GM23248 (cell line): ENCODE data around the gene XXYLT1. TPM values are rescaled to one million over a fixed set of nuclear protein-coding genes. Genes with fewer than 3 reads are reported as not detected.

Source experiments
- DNase-seq: peaks from one replicate; pipeline ENCODE4 v3.0.0-alpha.2; 2015
- H2AFZ ChIP-seq: fragments of 200-600 bp; sonication (generic); 2 replicates; pipeline ENCODE4 v1.6.1; 2016; ENCODE audit warnings: antibody characterized with exemption
- H3F3A ChIP-seq: fragments of 200-600 bp; sonication (generic); 2 replicates; pipeline ENCODE4 v1.6.1; 2016; ENCODE audit warnings: mild to moderate bottlenecking, antibody characterized with exemption, mixed run types; ENCODE audit not compliant: insufficient read depth
- H3K27ac ChIP-seq: fragments of 200-600 bp; sonication (generic); 2 replicates; pipeline ENCODE4 v1.5.1; 2016; ENCODE audit warnings: mild to moderate bottlenecking
- H3K27me3 ChIP-seq: fragments of 200-600 bp; sonication (generic); replicated peaks from 2 replicates; pipeline ENCODE4 v1.6.1; 2016; ENCODE audit warnings: mild to moderate bottlenecking; ENCODE audit not compliant: insufficient read depth
- H3K36me3 ChIP-seq: fragments of 200-600 bp; sonication (generic); 2 replicates; pipeline ENCODE4 v1.6.1; 2016; ENCODE audit warnings: low read depth, mild to moderate bottlenecking
- H3K4me1 ChIP-seq: fragments of 200-600 bp; sonication (generic); 2 replicates; pipeline ENCODE4 v1.6.1; 2016; ENCODE audit warnings: mild to moderate bottlenecking; ENCODE audit not compliant: insufficient read depth
- H3K4me2 ChIP-seq: fragments of 200-600 bp; sonication (generic); one replicate; pipeline ENCODE4 v1.6.1; 2016; ENCODE audit warnings: mild to moderate bottlenecking; ENCODE audit not compliant: unreplicated experiment
- H3K4me3 ChIP-seq: fragments of 200-600 bp; sonication (generic); 2 replicates; pipeline ENCODE4 v1.5.1; 2016; ENCODE audit warnings: mild to moderate bottlenecking
- H3K79me2 ChIP-seq: fragments of 200-600 bp; sonication (generic); 2 replicates; pipeline ENCODE4 v1.6.1; 2016; ENCODE audit warnings: mild to moderate bottlenecking; ENCODE audit not compliant: insufficient read depth
- H3K9ac ChIP-seq: fragments of 200-600 bp; sonication (generic); 2 replicates; pipeline ENCODE4 v1.6.1; 2016; ENCODE audit warnings: mild to moderate bottlenecking
- H3K9me2 ChIP-seq: fragments of 200-600 bp; sonication (generic); 2 replicates; pipeline ENCODE4 v1.6.1; 2016; ENCODE audit warnings: mixed run types, mild to moderate bottlenecking, moderate library complexity; ENCODE audit not compliant: insufficient read depth
- H3K9me3 ChIP-seq: fragments of 200-600 bp; sonication (generic); one replicate; pipeline ENCODE4 v1.6.1; 2017; ENCODE audit warnings: low read depth
- H4K20me1 ChIP-seq: fragments of 200-600 bp; sonication (generic); 2 replicates; pipeline ENCODE4 v1.6.0; 2016; ENCODE audit not compliant: insufficient read depth
- EZH2 ChIP-seq: fragments of 200-600 bp; sonication (generic); IDR thresholded peaks from 2 replicates; pipeline ENCODE4 v1.6.1; 2018; ENCODE audit warnings: antibody characterized with exemption, mild to moderate bottlenecking; ENCODE audit not compliant: insufficient read depth, poor library complexity, severe bottlenecking
- EZH2phosphoT487 ChIP-seq: fragments of 200-600 bp; sonication (generic); IDR thresholded peaks from 2 replicates; pipeline ENCODE4 v1.6.1; 2018; ENCODE audit warnings: antibody characterized with exemption, moderate library complexity, mild to moderate bottlenecking, low read depth; ENCODE audit not compliant: insufficient read depth
- WGBS, 2 experiments: methylation state at CpG; one replicate each; pipeline ENCODE4 v1.1.6; 2015 to 2017; ENCODE audit warnings: low lambda C conversion rate in 2 of 2, low coverage in 1 of 2; ENCODE audit errors: missing lambda C conversion rate in 2 of 2; 5-methylcytosine and 5-hydroxymethylcytosine counted together
- in situ Hi-C: fragments of 300-500 bp; cut with MboI; formaldehyde crosslinking; loops from 2 replicates; pipeline ENCODE4 v1.15.0; 2020
- polyA plus RNA-seq: library from polyadenylated mRNA; unstranded; fragments of >200 nt; fragmentation: Nextera tagmentation; extraction: Ambion mirVana; gene quantifications from 2 replicates; pipeline ENCODE4 v1.2.1, GENCODE V29; 2016
- total RNA-seq: library from RNA; depleted of rRNA; stranded (reverse); fragments of >200 nt; shearing (Covaris generic); gene quantifications from 2 replicates; pipeline ENCODE4 v1.2.3, GENCODE V29; 2014

XXYLT1 gene
- total and polyA plus RNA-seq, 2 experiments from 2014 or later, result 22.8 to 44.7 TPM

DNA sequence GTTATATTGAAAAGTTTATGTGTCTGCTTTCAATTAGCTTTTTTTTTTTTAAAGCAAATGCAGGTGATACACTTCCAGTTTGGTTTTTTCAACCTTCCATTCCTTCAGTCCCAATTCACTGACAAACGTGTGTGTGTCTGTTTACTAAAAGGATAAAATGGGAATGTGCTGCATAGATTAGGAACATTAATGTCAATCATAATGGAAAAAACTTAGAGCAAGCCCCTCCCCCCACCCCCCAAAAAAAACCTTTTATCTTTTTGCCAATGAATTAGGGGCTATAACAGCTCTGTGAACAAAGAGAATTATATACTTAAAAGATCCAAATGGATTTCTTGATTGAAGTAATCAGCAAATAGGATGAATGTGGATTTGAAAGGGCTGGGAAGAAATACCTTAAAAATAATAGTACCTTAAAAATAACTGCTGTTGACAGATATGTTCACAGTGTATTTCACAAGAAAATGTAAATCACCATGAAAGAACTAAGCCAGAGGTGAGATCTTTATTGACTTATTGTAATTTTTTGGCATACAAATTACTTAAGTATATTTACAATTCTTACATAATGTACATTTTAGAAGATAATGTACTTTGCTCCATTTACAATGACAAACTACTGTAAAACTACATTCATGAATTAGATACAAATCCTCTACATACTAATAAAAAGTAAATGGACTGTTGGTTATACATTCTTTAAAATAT lies 3.5 kb upstream of the XXYLT1 start:
- H3K79me2 ChIP-seq, result peaks cover 7% of the 10 kb centered on the region
- H3K4me1 ChIP-seq, result peaks cover 15% of the 10 kb centered on the region
- H3K9me2 ChIP-seq, result no peaks in the 10 kb centered on the region
- no peak overlapping the region for H3K4me3 ChIP-seq
- H2AFZ ChIP-seq, result no peak overlapping the region
- 52 to 65% methylated on average over 1 of the region's 1 CpG for WGBS, 2 experiments
- no peak overlapping the region for H3K9ac ChIP-seq
- peaks cover 24% of the 10 kb centered on the region for H3F3A ChIP-seq
- H3K36me3 ChIP-seq, result peaks cover 9% of the 10 kb centered on the region
- no peaks in the 10 kb centered on the region for H4K20me1 ChIP-seq
- no peak overlapping the region for H3K4me2 ChIP-seq
- no peak for DNase-seq
- TF ChIP-seq EZH2, result no peak
- no peak for TF ChIP-seq EZH2phosphoT487
- in situ Hi-C loops, result loop anchor here (5.0 kb wide), 1 partner anchor 248 kb away; no protein-coding TSS in a partner anchor
- H3K27me3 ChIP-seq, result no peaks in the 10 kb centered on the region
- H3K27ac ChIP-seq, result no peak overlapping the region
- H3K9me3 ChIP-seq, result no peaks in the 10 kb centered on the region

GRCh38 chr3:195271410-195272243 lies 668 bp upstream of the XXYLT1 start:
- Histone ChIP-seq H3K79me2 (peaks cover 33% of the 10 kb centered on the region), H3F3A (peaks cover 25% of the 10 kb centered on the region), H3K4me3 (peak overlapping the region; percentile 93), H2AFZ (peak overlapping the region; percentile 97), H3K9me2 (no peaks in the 10 kb centered on the region), H3K9me3 (no peaks in the 10 kb centered on the region), H3K27me3 (no peaks in the 10 kb centered on the region), H3K4me1 (peaks cover 15% of the 10 kb centered on the region), H3K9ac (peak overlapping the region; percentile 78), H3K36me3 (0 out of 2 replicates have a peak, but pooled peaks cover under 1% of the 10 kb centered on the region), H4K20me1 (no peaks in the 10 kb centered on the region), H3K4me2 (peak overlapping the region; percentile 90), H3K27ac (peak overlapping the region; percentile 52)
- WGBS, 2 experiments, result 1 to 2% methylated on average over 19 to 30 of the region's 30 CpGs
- peak; percentile 93 for DNase-seq
- in situ Hi-C loops, result loop anchor here (5.0 kb wide), 1 partner anchor 251 kb away; no protein-coding TSS in a partner anchor
- TF ChIP-seq EZH2phosphoT487 (no peak), EZH2 (no peak)

DNA sequence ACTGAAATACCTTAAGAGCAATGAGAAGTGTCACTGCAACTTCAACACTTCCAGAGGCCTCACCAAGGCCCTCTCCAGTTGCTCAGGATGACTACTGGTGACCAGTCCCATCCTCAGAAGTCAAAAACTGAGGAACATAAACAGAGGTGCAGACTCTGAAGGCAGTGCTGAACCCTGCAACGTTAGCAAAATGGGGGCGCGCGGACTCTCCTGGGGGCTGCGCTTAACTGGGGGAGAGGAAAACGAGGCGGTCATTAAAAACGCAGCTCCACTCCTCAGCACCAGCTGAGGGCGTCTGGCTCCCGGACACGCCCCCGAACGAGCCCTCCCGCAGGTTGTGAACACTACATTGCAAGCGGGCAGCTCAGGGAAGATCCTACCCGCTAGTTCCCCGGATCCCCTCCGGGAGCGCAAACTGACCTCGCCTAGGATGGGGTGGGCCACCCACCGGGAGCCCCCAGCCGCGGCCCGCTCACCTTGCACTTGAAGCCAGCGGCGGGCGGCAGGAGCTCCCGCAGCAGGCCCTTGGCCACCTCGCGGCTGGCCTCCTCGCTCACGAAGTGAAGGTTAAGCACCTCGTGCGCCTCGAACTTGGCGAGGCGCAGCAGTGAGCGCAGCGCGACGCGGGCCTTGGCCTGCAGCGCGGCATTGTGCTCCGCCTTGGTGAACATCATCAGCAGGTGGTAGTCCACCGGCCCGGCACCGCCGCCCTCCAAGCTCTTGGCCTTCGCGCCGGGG lies 711 bp downstream of the XXYLT1 start:
- H2AFZ ChIP-seq, result peak overlapping the region; percentile 97
- in situ Hi-C loops, result loop anchor here (5.0 kb wide), 1 partner anchor 252 kb away; no protein-coding TSS in a partner anchor
- H3K4me2 ChIP-seq, result peak overlapping the region; percentile 91
- H3K9ac ChIP-seq, result peak overlapping the region; percentile 78
- H3K36me3 ChIP-seq, result no peaks in the 10 kb centered on the region
- no peaks in the 10 kb centered on the region for H3K9me2 ChIP-seq
- H4K20me1 ChIP-seq, result no peaks in the 10 kb centered on the region
- peaks cover 15% of the 10 kb centered on the region for H3K4me1 ChIP-seq
- peaks cover 25% of the 10 kb centered on the region for H3F3A ChIP-seq
- no peak for TF ChIP-seq EZH2
- no peak for TF ChIP-seq EZH2phosphoT487
- DNase-seq, result peak; percentile 68
- H3K27me3 ChIP-seq, result no peaks in the 10 kb centered on the region
- peak overlapping the region; percentile 52 for H3K27ac ChIP-seq
- peak overlapping the region; percentile 93 for H3K4me3 ChIP-seq
- WGBS, 2 experiments, result 0 to 2% methylated on average over 45 to 51 of the region's 52 CpGs
- no peaks in the 10 kb centered on the region for H3K9me3 ChIP-seq
- H3K79me2 ChIP-seq, result peaks cover 43% of the 10 kb centered on the region
